ENCODE results near the gene VAV2.

VAV2 gene

GRCh38 chr9:133948561-133949485 lies 43.3 kb downstream of the VAV2 start:
- H3F3A ChIP-seq (ENCODE audit: insufficient read depth), result peaks cover 10% of the 10 kb centered on the region
- no peak overlapping the region for H3K9ac ChIP-seq (ENCODE audit: low read length)
- no peak overlapping the region for H2AFZ ChIP-seq (ENCODE audit: low read depth, low read length, severe bottlenecking)
- peak overlapping the region; percentile 30; the same call in 1 of the 2 replicates for H3K27ac ChIP-seq (ENCODE audit: low read depth, low read length)
- H4K20me1 ChIP-seq (ENCODE audit: low read depth, low read length), result no peaks in the 10 kb centered on the region
- no peaks in the 10 kb centered on the region for H3K27me3 ChIP-seq (ENCODE audit: low read length)
- peaks cover 83% of the 10 kb centered on the region for H3K79me2 ChIP-seq (ENCODE audit: insufficient read depth, low read length)
- no peak for TF ChIP-seq EZH2phosphoT487 (conservative IDR thresholded peaks at IDR 0.05; ENCODE audit: low read length)
- TF ChIP-seq, protein P1, sequence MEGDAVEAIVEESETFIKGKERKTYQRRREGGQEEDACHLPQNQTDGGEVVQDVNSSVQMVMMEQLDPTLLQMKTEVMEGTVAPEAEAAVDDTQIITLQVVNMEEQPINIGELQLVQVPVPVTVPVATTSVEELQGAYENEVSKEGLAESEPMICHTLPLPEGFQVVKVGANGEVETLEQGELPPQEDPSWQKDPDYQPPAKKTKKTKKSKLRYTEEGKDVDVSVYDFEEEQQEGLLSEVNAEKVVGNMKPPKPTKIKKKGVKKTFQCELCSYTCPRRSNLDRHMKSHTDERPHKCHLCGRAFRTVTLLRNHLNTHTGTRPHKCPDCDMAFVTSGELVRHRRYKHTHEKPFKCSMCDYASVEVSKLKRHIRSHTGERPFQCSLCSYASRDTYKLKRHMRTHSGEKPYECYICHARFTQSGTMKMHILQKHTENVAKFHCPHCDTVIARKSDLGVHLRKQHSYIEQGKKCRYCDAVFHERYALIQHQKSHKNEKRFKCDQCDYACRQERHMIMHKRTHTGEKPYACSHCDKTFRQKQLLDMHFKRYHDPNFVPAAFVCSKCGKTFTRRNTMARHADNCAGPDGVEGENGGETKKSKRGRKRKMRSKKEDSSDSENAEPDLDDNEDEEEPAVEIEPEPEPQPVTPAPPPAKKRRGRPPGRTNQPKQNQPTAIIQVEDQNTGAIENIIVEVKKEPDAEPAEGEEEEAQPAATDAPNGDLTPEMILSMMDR (IDR thresholded peaks at IDR 0.05; ENCODE audit: insufficient read depth, low read length, poor library complexity, severe bottlenecking), result no peak
- no peaks in the 10 kb centered on the region for H3K9me2 ChIP-seq (replicated peaks; ENCODE audit: insufficient read depth, low read length)
- H3K36me3 ChIP-seq (ENCODE audit: low read length), result no peaks in the 10 kb centered on the region
- H3K4me2 ChIP-seq (ENCODE audit: low read depth, low read length, poor library complexity, severe bottlenecking), result no peak overlapping the region
- no peaks in the 10 kb centered on the region for H3K9me3 ChIP-seq (ENCODE audit: insufficient read depth, low read length)
- H3K4me3 ChIP-seq (ENCODE audit: insufficient read depth, low read length, poor library complexity, severe bottlenecking), result no peak overlapping the region

- H3K27me3 ChIP-seq (ENCODE audit: low read length), result no peaks in the 10 kb centered on the region
- peaks cover 81% of the 10 kb centered on the region for H3K79me2 ChIP-seq (ENCODE audit: insufficient read depth, low read length)
- H3K4me2 ChIP-seq (ENCODE audit: low read depth, low read length, poor library complexity, severe bottlenecking), result no peak overlapping the region
- H3F3A ChIP-seq (ENCODE audit: insufficient read depth), result peaks cover 10% of the 10 kb centered on the region
- peak overlapping the region; percentile 30 for H3K27ac ChIP-seq (ENCODE audit: low read depth, low read length)
- H3K9me3 ChIP-seq (ENCODE audit: insufficient read depth, low read length), result no peaks in the 10 kb centered on the region
- no peak overlapping the region for H2AFZ ChIP-seq (ENCODE audit: low read depth, low read length, severe bottlenecking)
- TF ChIP-seq, protein P1 (IDR thresholded peaks at IDR 0.05; ENCODE audit: insufficient read depth, low read length, poor library complexity, severe bottlenecking), result no peak
- no peak for TF ChIP-seq EZH2phosphoT487 (conservative IDR thresholded peaks at IDR 0.05; ENCODE audit: low read length)
- no peaks in the 10 kb centered on the region for H3K36me3 ChIP-seq (ENCODE audit: low read length)
- no peaks in the 10 kb centered on the region for H4K20me1 ChIP-seq (ENCODE audit: low read depth, low read length)
- H3K4me3 ChIP-seq (ENCODE audit: insufficient read depth, low read length, poor library complexity, severe bottlenecking), result no peak overlapping the region
- no peak overlapping the region for H3K9ac ChIP-seq (ENCODE audit: low read length)
- H3K9me2 ChIP-seq (replicated peaks; ENCODE audit: insufficient read depth, low read length), result no peaks in the 10 kb centered on the region
These were observed 44.0 kb downstream of the VAV2 start for GRCh38 chr9:133948131-133948530.

DNA sequence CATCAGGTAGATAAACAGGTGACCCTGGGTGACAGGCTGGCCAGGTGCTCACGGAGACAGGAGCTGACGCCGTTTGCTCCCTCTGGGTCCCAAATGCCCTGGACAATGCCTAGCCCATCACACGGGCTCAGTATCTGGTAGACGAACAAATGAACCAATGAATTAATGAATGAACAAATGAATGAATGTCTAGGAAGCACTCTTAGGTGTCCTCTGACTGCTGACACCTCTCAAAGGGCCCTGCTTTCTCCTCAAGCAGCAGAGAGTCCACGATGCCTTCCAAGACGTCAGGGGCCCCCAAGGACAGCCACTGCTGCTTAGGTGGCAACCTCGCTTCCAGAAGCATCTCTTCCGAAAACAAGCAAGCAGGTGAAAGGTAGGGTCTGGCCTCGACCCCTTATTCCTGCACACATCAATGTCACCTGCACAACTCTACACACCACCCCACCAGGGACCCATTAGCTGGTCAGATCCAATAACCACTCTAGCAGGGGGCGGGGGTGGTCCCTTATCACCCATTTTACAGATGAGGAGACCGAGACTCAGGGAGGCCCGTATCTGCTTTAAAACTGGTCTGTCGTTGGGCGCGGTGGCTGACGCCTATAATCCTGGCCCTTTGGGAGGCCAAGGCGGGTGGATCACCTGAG lies 45.2 kb downstream of the VAV2 start:
- Histone ChIP-seq H3K27ac (ENCODE audit: low read depth, low read length) (peak overlapping the region; percentile 91), H3F3A (ENCODE audit: insufficient read depth) (peaks cover 10% of the 10 kb centered on the region), H2AFZ (ENCODE audit: low read depth, low read length, severe bottlenecking) (no peak overlapping the region), H3K4me3 (ENCODE audit: insufficient read depth, low read length, poor library complexity, severe bottlenecking) (no peak overlapping the region), H4K20me1 (ENCODE audit: low read depth, low read length) (no peaks in the 10 kb centered on the region), H3K36me3 (ENCODE audit: low read length) (no peaks in the 10 kb centered on the region), H3K79me2 (ENCODE audit: insufficient read depth, low read length) (peaks cover 83% of the 10 kb centered on the region), H3K4me2 (ENCODE audit: low read depth, low read length, poor library complexity, severe bottlenecking) (peak overlapping the region; percentile 53), H3K9me3 (ENCODE audit: insufficient read depth, low read length) (no peaks in the 10 kb centered on the region), H3K9ac (ENCODE audit: low read length) (peak overlapping the region; percentile 50; the same call in 1 of the 2 replicates), H3K9me2 (replicated peaks; ENCODE audit: insufficient read depth, low read length) (no peaks in the 10 kb centered on the region), H3K27me3 (ENCODE audit: low read length) (no peaks in the 10 kb centered on the region)
- no peak for TF ChIP-seq EZH2phosphoT487 (conservative IDR thresholded peaks at IDR 0.05; ENCODE audit: low read length)
- TF ChIP-seq, protein P1 (IDR thresholded peaks at IDR 0.05; ENCODE audit: insufficient read depth, low read length, poor library complexity, severe bottlenecking), result no peak
